ENCODE measurements around the gene OGFOD3. TPM values are rescaled to one million over a fixed set of nuclear protein-coding genes. Genes with fewer than 3 reads are reported as not detected.
A peak's percentile ranks its signal among the peaks of the same experiment; 100 is the strongest.

OGFOD3 gene
- total and polyA plus RNA-seq, 9 of the 15 experiments (the other 6 are each of a cell fraction or from before 2014, with no cell fraction given): 0.69 to 44.7 (median 18.9) TPM

DNA sequence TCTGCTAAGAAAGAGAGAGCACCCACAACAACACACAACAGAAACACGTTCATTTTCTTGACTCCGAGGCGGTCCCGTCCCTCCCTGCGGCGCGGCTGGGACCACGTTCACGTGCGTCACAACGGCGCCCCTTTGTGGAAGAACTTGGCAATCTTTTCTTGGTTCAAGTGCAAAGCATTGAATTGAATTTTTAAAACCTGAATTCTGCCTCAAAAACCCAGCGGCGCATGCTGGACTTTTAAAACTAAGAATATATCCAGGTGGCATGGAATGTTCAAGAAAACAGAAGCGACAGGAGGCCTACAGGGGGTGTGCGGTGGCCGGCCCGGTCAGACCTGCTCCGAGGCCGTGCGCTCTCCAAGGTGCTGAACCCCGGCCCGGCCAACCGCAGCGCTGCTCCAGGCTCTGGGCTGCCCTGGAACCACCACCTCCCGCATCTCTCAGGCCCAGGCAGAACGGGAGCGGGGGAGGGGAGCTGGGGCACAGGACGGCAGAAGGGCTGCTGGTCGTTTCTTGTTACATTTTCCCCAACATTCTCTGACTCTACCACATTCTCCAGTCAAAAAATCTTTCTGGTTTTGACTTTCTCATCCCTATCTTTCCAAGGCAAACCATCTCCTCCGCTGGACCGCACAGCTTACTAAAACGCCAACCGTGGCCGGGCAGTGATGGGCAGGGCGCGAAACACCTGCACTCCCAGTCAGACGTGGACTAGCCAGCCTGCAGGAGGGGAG is 3.7 kb downstream of the OGFOD3 start (continued):
- TF ChIP-seq, protein P1, sequence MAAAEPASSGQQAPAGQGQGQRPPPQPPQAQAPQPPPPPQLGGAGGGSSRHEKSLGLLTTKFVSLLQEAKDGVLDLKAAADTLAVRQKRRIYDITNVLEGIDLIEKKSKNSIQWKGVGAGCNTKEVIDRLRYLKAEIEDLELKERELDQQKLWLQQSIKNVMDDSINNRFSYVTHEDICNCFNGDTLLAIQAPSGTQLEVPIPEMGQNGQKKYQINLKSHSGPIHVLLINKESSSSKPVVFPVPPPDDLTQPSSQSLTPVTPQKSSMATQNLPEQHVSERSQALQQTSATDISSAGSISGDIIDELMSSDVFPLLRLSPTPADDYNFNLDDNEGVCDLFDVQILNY (CRISPR knock-in tag; IDR thresholded peaks at IDR 0.05): no peak
- TF ChIP-seq, protein P2, sequence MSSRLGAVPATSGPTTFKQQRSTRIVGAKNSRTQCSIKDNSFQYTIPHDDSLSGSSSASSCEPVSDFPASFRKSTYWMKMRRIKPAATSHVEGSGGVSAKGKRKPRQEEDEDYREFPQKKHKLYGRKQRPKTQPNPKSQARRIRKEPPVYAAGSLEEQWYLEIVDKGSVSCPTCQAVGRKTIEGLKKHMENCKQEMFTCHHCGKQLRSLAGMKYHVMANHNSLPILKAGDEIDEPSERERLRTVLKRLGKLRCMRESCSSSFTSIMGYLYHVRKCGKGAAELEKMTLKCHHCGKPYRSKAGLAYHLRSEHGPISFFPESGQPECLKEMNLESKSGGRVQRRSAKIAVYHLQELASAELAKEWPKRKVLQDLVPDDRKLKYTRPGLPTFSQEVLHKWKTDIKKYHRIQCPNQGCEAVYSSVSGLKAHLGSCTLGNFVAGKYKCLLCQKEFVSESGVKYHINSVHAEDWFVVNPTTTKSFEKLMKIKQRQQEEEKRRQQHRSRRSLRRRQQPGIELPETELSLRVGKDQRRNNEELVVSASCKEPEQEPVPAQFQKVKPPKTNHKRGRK (tag; IDR thresholded peaks at IDR 0.05): no peak
- TF ChIP-seq, protein P3, sequence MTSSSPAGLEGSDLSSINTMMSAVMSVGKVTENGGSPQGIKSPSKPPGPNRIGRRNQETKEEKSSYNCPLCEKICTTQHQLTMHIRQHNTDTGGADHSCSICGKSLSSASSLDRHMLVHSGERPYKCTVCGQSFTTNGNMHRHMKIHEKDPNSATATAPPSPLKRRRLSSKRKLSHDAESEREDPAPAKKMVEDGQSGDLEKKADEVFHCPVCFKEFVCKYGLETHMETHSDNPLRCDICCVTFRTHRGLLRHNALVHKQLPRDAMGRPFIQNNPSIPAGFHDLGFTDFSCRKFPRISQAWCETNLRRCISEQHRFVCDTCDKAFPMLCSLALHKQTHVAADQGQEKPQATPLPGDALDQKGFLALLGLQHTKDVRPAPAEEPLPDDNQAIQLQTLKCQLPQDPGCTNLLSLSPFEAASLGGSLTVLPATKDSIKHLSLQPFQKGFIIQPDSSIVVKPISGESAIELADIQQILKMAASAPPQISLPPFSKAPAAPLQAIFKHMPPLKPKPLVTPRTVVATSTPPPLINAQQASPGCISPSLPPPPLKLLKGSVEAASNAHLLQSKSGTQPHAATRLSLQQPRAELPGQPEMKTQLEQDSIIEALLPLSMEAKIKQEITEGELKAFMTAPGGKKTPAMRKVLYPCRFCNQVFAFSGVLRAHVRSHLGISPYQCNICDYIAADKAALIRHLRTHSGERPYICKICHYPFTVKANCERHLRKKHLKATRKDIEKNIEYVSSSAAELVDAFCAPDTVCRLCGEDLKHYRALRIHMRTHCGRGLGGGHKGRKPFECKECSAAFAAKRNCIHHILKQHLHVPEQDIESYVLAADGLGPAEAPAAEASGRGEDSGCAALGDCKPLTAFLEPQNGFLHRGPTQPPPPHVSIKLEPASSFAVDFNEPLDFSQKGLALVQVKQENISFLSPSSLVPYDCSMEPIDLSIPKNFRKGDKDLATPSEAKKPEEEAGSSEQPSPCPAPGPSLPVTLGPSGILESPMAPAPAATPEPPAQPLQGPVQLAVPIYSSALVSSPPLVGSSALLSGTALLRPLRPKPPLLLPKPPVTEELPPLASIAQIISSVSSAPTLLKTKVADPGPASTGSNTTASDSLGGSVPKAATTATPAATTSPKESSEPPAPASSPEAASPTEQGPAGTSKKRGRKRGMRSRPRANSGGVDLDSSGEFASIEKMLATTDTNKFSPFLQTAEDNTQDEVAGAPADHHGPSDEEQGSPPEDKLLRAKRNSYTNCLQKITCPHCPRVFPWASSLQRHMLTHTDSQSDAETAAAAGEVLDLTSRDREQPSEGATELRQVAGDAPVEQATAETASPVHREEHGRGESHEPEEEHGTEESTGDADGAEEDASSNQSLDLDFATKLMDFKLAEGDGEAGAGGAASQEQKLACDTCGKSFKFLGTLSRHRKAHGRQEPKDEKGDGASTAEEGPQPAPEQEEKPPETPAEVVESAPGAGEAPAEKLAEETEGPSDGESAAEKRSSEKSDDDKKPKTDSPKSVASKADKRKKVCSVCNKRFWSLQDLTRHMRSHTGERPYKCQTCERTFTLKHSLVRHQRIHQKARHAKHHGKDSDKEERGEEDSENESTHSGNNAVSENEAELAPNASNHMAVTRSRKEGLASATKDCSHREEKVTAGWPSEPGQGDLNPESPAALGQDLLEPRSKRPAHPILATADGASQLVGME (CRISPR knock-in tag; IDR thresholded peaks at IDR 0.05): no peak
- TF ChIP-seq, protein P4, sequence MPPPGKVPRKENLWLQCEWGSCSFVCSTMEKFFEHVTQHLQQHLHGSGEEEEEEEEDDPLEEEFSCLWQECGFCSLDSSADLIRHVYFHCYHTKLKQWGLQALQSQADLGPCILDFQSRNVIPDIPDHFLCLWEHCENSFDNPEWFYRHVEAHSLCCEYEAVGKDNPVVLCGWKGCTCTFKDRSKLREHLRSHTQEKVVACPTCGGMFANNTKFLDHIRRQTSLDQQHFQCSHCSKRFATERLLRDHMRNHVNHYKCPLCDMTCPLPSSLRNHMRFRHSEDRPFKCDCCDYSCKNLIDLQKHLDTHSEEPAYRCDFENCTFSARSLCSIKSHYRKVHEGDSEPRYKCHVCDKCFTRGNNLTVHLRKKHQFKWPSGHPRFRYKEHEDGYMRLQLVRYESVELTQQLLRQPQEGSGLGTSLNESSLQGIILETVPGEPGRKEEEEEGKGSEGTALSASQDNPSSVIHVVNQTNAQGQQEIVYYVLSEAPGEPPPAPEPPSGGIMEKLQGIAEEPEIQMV (tag; conservative IDR thresholded peaks at IDR 0.05; ENCODE audit: low read depth): 0 out of 2 replicates have a peak, but pooled peaks have one; percentile 18
- TF ChIP-seq RAD51 (IDR thresholded peaks at IDR 0.05; ENCODE audit: borderline replicate concordance, low read depth) (no peak), ZNF232 (CRISPR knock-in tag; IDR thresholded peaks at IDR 0.05) (peak; percentile 92), ZNF584 (CRISPR knock-in tag; IDR thresholded peaks at IDR 0.05; ENCODE audit: low read depth) (peak; percentile 53; the same call in 1 of the 2 replicates), HDAC2 (IDR thresholded peaks at IDR 0.05) (peak; percentile 97), ILK (tag; IDR thresholded peaks at IDR 0.05; ENCODE audit: borderline replicate concordance, low read depth) (no peak), SRSF7 (optimal IDR thresholded peaks at IDR 0.05; ENCODE audit: low read depth, low read length) (no peak), E2F3 (CRISPR knock-in tag; IDR thresholded peaks at IDR 0.05) (no peak), CCAR2 (IDR thresholded peaks at IDR 0.05; ENCODE audit: low read depth, low read length) (no peak)
- TF ChIP-seq, protein P5, sequence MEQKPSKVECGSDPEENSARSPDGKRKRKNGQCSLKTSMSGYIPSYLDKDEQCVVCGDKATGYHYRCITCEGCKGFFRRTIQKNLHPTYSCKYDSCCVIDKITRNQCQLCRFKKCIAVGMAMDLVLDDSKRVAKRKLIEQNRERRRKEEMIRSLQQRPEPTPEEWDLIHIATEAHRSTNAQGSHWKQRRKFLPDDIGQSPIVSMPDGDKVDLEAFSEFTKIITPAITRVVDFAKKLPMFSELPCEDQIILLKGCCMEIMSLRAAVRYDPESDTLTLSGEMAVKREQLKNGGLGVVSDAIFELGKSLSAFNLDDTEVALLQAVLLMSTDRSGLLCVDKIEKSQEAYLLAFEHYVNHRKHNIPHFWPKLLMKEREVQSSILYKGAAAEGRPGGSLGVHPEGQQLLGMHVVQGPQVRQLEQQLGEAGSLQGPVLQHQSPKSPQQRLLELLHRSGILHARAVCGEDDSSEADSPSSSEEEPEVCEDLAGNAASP (IDR thresholded peaks at IDR 0.05): no peak
- TF ChIP-seq, protein P6, sequence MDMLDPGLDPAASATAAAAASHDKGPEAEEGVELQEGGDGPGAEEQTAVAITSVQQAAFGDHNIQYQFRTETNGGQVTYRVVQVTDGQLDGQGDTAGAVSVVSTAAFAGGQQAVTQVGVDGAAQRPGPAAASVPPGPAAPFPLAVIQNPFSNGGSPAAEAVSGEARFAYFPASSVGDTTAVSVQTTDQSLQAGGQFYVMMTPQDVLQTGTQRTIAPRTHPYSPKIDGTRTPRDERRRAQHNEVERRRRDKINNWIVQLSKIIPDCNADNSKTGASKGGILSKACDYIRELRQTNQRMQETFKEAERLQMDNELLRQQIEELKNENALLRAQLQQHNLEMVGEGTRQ (CRISPR knock-in tag; IDR thresholded peaks at IDR 0.05): peak; percentile 45
